ENCODE results near the gene DCLK1.

The DCLK1 gene

DNA sequence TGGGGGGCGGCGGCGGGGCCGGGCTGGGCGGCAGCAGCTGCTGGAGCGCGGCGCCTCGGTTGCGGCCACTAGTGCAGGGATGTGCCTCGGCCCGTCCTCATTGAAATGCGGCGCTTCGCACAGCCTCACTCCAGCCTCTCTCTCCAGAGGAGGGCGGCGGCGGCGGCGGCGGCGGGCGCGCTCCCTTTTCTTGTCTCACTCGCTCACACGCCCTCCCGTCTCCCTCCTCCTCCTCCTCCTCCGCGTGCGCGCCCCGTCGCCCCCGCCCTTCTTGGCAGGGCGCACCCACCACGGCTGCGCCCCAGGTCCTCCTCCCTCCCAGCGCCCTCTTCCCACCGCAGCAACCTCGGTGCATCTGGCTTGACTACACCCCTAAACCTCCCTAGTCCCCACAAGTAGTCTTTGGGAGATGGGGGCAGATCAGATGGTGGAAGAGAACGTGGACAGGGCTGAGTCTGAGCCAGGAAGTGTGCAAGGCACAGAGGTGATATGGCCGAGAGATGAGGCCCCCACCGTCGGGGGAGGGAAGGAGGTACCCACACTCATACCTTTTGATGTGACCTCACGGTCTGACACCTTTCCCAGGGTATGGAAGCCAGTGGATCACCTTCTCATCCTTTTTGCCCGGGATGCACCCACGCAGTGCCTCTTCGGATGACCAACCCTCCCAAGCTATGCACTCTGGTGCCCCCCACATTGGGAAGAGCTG lies at the start of gene DCLK1:
TSS of gene DCLK1 (minus strand) at position 161 of the 709 bp plus-strand sequence.
- no peak for DNase-seq (ENCODE audit: low read depth in 2 of 2)

DNA sequence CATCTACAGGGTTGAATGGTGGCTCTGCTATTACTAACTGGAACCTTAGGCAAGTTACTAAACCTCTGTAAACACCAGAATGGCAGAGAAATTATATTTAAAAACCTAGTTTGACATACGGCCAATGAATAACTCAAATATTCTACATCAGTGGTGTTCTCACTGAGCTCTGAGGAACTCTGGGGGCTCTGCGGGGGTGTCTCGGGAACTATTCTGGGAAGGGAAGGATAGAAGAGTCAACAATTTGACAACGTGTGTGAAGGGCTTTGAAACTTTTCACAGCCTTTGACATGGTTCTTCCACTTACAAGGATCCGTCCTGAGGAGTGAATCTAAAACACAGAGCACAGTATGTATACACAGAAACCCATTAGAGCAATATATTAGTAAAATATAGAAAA lies 44.4 kb upstream of the DCLK1 start:
- DNase-seq (ENCODE audit: low read depth in 2 of 2) = no peak

DNA sequence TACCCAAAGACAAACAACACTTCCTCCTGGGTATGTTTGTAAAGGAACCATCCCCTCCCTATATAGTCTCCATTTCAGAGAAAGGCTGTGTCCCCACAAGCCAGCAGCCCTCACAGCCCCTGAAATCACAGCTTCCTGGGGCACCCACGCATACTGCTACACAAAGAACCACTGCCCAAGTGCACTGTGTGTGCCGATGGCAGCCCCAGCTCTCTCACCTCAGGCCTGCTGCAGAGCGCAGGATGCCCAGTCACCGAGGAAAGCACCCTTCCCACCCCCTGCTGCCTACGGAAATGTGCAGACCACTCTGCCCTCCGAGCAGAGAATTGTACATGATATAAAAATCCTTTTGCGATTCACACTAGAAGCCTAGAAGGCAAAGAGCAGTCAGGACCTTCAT lies 43.7 kb upstream of the DCLK1 start:
- DNase-seq (ENCODE audit: low read depth in 2 of 2) = no peak

DNA sequence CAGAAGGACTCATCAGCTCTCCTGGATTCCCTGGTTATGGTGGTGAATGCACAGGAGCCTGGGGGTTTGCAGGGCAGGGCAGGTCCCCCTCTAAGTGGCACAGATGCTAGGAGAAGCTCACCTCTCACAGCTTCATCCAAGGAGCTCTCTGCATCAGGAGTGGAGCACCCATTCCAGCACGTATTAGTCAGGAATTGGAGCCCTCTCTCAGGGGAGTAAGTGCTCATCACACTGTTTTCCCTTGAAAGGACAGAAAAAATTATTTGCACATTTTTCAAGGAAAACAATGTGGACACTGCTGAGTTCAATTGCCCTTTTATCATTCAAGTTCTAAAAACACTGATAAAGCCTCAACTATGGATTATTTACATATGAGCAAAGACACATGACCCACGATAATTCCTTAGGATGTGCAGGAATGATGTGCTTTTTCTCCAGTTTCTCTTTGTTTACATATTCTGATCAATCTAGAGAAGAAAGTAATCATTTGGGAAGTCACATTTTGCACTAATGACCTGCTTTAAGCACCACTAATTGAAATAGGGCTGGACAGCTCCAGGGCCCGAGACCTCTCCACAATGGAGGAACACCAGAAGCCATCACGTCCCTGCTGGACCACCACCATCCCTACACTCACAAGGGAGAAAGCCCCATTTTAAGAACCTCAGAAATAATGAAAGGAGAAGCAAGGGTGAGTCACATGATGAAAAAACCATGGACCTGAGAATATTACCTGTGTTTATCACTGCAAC lies 42.6 kb upstream of the DCLK1 start:
- DNase-seq (ENCODE audit: low read depth in 2 of 2) = no peak

DNA sequence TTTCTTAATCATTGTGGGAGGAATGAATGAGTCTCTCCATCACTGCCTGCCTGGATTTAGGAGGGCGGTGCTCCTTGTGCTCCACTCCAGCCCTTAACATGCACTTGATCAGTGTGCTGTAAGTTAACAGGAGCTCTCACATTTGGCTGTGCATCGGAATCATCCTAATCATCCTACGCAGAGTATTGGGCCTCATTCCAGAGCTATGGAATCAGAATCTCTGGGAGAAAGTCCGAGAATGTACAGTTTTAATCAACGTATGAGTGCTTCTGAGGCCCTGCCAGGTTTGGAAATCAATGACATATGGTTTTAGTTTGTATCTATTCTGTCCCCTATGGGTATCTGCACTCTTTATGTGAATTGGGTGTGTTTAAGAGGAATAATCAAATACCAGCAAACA lies 34.9 kb upstream of the DCLK1 start:
- no peak for DNase-seq (ENCODE audit: low read depth in 2 of 2)

DNA sequence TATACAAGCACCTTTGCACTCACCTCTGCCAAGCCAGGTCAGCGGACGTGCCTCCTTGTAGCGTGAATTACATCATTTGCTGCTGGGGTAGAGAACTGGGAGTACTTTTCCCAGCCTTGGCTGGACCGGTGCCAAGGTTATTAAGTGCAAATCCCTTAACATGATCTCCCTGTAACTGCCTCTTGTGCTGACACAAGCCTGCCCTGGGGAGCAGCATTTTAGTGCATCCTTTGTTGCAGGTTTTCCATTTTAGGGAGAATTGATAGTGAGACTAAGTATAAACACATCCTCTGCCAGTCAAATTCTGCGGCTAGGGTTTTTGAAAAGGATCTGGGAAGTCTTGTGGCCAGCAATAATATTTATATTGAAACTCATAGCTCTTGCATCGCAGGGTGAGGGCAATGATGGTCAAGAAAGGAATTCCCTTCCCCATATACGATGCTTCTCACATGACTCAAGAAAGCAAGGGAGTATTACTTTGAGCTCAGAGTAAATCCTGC lies 32.7 kb upstream of the DCLK1 start:
- no peak for DNase-seq (ENCODE audit: low read depth in 2 of 2)

DNA sequence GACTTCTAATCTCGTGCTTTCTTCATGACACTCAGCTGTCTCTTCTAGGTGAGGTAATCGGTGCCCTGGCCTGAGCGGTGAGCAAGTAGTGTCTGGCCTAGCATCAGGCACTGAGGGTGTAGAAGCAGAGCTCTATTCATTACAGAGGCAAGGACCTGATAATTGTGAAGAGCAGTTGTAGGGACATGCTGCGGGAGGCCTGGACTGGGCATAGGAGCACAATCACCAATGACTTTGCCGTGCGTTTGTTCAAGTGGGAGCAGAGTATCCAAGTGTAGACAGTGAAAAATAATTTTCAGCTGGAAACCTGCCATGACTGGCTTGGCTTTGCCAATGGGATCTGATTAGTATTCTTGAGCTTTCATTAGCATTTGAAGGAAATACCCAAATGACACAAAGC lies 32.1 kb upstream of the DCLK1 start:
- no peak for DNase-seq (ENCODE audit: low read depth in 2 of 2)

DNA sequence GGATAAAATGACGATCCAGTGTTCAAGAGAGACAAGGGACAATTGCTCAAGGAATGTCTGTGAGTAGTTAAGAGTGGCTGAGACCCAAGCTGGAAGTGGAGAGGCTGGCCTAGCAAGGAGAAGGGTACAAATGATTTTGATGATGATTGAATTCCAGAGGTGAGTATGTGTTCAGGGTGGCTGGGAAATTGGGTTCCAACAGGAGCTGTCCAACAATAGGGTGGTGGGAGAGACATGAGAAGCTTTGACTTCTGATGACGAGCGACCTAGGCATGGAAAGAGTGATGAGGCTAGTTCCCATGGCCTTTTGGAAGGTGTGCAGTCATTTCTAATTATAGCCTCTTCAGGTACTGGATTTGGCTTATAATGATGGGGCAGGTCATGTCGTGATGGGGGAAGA lies 29.1 kb upstream of the DCLK1 start:
- no peak for DNase-seq (ENCODE audit: low read depth in 2 of 2)

DNA sequence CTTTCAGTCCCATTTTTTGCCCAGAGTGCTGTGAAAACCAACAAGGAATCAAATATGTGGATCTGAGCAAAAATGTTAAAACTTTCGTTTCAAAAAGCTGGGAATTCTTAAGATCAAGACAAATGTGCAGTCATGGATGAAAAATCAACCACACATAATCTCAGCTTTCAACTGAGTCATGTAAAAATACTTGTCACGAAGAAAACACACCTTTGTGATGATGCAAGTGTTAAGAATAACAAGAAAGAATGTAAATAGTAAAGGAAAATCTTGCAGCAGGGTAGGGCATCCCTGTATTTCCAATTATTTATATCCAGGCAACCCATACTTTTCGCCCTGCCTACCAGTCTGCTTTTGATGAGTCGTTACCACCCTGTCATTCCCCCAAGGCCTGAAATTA lies 27.4 kb upstream of the DCLK1 start:
- DNase-seq (ENCODE audit: low read depth in 2 of 2) = no peak

DNA sequence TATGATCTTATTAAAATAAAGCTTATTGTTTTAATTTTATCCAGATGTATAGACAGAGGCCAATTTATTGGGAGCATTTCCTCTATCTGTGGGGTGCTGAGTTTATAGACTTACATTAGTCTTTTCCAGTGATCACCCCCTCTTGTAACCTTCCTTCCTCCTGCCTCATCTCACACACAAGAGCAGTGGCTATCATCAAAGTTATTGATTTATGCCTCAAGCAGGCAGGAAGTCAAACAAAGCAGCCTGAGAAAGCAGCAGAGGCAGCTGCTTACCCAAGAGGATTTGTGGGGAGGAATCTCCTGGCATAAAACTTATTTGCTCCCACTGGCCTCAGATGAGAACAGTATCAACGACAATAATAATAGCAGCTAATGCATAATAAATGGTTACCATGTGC lies 26.3 kb upstream of the DCLK1 start:
- no peak for DNase-seq (ENCODE audit: low read depth in 2 of 2)

DNA sequence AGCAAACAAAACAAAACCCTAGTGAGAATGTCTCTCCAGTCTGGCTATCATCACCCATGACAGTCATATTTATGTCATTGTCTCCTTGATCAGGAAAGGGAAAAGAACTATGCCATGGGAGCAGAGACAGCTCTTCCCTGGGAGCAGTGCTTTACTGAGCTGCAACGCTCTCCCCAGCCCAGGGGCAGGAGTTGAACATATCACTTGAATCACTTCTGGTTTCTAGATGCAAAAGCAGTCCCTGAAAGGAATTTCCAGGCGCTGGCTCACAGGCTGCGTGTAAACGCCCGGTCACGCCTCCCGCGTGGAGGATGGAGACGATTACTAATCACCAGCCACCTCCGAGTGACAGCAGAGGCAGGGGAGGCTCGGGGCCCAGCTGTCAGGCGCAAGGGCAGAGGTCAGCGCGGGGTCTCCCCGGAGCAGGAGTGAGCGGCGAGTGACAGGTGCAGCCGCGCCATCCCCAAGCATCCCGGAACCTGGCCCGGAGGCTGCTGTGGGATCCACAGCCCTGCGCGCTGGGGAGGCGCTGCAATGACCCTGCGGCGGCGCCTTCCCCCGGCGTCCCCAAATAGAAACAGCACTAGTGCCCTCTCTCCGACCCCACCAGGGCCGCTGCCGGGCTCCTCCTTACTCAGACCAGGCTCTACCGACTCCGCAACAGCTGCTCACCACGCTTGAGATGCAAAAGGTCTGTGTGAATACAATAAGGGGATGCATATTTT lies 23.5 kb upstream of the DCLK1 start:
- no peak for DNase-seq (ENCODE audit: low read depth in 2 of 2)

DNA sequence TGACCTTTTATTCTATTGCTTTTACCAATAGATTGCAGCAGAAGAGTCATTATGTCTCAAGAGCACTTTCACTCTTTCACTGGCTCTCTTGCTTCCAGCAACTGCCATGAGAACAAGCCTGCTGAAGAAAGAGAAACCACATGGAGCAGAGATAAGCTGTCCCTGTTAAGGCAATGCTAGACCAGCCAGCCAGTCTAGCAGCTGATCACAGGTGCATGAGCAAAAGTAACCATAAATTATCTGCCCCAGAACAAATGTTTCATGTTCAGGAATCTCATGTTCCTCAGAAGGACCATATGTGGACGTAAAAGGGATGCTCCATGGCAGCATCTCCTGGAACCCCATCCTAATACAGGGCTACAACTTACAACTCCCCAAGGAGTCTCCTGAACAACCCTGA lies 20.4 kb upstream of the DCLK1 start:
- DNase-seq (ENCODE audit: low read depth in 2 of 2) = no peak

DNA sequence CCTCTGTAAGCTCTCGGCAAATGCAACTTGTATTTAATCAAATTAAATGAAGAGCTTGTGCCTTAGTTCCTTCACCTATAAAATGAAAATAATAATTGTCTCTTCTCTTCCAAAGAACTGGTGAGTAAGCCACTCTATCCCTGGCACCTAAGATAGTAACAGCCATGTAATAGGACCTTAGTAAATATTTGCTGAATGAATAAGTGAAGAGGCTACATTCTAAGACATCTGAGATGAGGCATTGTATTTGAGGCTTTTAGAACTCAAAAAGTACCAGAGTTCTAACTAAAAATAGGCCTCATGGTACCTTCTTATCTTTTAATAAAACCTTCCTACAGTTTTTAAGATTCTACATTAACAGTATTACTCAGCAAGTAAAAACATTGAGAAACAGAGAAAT lies 17.3 kb upstream of the DCLK1 start:
- DNase-seq (ENCODE audit: low read depth in 2 of 2) = no peak

DNA sequence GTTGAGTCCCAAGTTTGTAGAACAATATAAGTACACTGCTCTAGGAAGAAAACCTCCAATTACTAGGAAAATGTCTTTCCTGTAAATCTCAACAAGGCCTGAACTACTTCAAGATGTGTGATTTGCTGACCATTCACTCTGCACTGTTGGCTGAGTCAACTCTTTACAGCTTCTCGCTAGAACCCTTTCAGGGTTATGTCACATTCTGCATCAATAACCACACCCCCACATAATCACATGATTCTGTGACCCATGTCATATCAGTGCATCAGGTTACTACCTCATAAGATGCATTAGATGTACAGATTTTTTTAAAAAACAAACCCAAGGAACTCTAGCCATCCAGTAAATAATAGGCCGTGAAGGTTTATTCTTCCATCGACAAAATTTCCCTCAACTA lies 16.1 kb upstream of the DCLK1 start:
- no peak for DNase-seq (ENCODE audit: low read depth in 2 of 2)

DNA sequence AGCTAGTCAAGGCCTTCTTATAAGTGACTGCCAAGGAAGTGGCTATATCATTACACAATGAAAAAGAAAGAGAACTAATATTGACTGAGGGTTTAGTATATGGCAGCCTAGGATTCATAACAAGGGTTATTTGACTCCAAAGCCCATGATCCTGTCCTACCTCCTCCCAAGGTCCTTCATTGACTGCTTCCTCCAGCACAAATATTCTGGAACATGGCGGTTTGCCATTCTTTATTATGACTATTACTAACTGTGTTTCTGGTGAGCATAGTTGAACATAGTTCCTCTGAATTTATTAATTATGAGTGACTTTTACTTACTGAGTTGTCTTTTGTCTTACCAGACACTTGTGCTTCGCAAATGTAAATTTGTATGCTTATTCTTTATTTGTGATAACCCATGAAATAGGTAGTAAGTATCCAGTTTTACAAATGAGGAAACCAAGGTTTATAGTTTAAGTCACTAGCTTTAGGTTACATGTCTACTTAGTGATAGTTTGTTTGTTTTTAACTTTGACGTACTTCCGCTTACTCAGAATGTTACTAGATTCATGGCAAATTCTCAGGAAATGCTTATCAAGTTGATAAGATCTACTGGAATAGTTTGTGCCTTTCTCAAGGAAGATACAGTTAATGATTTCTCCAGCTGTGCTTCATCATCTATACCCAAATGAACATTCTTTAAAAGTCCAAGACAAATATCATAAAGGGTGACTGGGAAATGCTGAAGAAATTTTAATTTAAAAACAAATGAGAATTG lies 15.5 kb upstream of the DCLK1 start:
- no peak for DNase-seq (ENCODE audit: low read depth in 2 of 2)

DNA sequence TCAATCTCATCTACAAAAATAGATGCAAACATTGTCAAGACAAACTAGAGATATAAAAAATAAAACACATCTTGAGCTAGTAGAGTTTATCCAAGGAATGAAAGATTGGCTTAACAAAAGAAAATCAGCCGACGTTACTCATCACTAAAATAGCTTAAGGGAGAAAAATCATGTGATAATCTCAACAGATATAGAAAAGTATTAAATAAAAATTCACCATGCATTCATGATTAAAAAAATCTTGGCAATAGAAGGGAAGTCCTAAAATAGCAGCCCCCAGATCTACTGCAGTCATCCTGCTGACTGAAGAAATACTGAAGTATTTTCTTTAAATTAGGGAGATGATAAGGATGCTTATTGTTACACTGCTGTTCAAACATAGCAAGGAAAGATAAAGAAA lies 12.6 kb upstream of the DCLK1 start:
- no peak for DNase-seq (ENCODE audit: low read depth in 2 of 2)

DNA sequence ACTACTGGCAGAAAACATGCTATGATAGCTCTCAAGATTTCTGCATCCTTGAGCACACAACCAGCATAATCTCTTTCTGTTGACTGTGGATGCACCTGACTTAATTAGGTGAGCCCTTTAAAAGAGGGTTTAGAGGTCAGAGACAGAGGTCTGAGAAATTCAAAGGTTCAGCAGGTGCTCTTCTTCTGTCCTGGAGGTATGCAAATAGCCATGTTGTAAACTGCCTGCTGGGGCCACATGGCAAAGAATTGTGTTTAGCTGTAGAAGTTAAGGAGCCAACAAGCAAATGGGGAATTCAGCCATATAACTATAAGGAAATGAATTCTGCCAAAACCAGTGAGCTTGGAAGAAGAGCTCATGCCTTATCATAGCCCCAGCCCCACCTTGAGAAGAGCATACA lies 11.6 kb upstream of the DCLK1 start:
- no peak for DNase-seq (ENCODE audit: low read depth in 2 of 2)

DNA sequence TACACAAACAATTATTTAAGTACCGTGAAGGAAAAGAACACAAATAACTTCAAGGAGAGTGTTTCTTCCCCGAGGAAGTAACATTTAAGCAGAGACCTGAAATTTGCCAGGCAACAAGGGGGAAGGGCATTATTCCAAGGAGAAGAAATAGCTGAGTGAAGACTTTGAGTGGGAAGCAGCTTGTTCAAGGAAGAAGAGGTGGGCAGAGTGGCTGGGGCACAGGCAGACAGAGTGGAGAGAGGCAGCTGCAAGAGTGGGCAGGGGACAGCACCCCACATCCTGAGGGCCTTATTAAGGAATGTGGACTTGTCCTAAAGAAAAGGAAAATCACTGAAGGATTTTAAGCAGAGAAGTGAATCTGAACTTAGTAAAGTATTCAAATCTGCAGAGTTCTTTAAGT lies 4.7 kb upstream of the DCLK1 start:
- no peak for DNase-seq (ENCODE audit: low read depth in 2 of 2)

DNA sequence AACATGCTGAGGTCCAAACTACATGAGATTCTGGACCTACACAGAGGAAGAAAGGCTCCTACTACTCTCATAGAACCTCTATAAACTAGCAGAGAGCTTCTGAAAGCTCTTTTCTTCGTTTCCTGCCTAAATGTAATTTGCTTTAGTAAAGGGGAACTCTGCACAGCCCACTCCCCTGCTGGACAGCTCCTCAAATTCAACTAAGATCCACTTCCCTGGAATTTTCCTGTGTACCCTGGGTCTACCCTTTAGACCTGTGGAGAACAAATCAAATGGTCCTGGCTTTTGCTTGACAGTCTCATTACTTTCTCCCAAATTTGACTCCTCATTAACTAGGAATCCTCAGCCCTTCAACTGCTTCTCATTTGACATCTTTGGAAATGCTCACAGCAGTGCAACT lies 3.5 kb upstream of the DCLK1 start:
- DNase-seq (ENCODE audit: low read depth in 2 of 2) = no peak

DNA sequence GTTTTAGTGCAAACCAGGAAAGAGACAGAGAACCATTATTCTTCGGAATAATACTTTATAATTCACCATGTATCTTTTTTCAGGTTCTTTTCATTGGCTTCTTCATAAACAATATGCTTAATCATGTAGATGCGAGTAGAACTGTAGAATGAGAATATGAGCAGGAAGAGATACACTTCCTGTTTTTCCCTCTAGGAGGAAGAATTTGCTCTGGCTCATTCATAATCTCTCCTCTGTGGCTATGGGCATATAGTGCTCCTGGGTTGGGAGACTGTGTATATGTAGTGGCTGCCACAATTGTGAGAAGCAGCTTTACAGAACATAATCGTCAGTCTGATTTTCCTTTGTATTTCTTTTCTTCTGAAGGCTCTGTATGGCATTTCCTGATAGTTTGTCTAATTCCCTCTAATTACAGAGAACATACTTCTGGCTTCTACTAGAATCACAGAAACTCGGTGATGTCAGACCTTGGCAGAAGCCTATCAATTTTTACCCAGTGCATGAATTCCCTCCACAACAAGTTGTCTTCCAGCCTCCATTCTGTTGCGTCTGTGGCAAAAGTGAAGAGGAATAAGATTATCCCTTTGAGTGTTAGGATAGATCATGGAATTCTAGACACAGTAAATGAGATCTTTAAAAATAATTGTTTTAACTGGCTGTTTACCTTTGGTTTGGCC lies 2.9 kb upstream of the DCLK1 start:
- DNase-seq (ENCODE audit: low read depth in 2 of 2) = no peak

DNA sequence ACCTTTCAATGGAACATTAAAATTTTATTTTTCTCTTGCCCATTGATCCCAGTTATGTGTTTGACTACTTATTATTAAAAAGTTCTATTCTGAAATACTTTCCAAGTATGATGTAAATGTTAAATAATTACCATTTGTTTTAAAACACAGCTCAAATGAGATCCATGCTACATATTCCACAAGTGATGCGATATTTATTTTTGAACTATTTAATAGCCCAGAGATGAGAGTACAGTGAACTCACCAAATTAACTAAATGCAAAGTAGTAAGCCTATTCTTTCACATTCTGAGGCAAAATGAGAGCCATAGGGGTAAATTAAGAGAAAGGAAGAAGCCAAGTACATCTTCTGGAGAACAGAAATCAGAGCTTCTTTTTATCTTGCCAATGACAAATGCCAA lies 1.2 kb upstream of the DCLK1 start:
- DNase-seq (ENCODE audit: low read depth in 2 of 2) = no peak

DNA sequence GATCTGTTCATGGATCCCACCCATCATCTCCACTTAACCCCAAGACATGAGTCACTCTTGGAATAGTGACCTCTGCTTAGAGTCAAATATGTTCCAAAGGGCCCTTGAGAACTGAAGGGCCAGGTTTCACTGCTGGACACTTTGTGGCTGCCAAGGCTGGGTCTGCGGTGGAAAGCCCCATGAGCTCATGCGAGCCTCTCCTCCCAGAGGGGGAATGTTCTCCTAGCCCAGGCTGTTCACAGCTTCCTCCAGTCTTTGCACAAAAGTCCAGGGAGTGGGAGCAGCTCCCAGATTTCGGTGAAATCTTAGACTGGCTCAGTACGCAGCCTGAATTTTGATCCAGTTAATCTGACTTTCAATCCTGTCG lies 732 bp upstream of the DCLK1 start:
- DNase-seq (ENCODE audit: low read depth in 2 of 2) = no peak
